HFF-Myc (cell line): ENCODE results near the gene CDC42EP5.
"Not testable (repeated sequence)": the region's sequence is repeated elsewhere in the genome, so short reads cannot be mapped to it uniquely, and the experiment has no call there.

Experiments used
- DNase-seq: peaks from one replicate; pipeline ENCODE4 v3.0.0-alpha.2; 2011; ENCODE audit warnings: low read depth; ENCODE audit errors: extremely low read depth
- H3K4me3 ChIP-seq: replicated peaks from 2 replicates; pipeline ENCODE4 v1.5.1; 2011; ENCODE audit warnings: low read depth, mild to moderate bottlenecking, control low read depth, low read length
- CTCF ChIP-seq: IDR thresholded peaks from 2 replicates; pipeline ENCODE4 v1.5.1; 2012; ENCODE audit warnings: mild to moderate bottlenecking, low read depth, low read length, control low read depth; ENCODE audit errors: missing control alignments

Gene CDC42EP5

GRCh38 chr19:54470276-54470887, 2.7 kb downstream of the CDC42EP5 start:
- DNase-seq = no peak
- TF ChIP-seq CTCF = no peak
- H3K4me3 ChIP-seq = peak overlapping the region; percentile 67

- no peak for TF ChIP-seq CTCF
- H3K4me3 ChIP-seq = no peak overlapping the region
- DNase-seq = no peak
Measured at GRCh38 chr19:54469496-54469934, 3.6 kb downstream of the CDC42EP5 start.

GRCh38 chr19:54466110-54466480, 7.0 kb downstream of the CDC42EP5 start:
- DNase-seq, H3K4me3 ChIP-seq: not testable (repeated sequence)

- DNase-seq = no peak
- no peak for TF ChIP-seq CTCF
- H3K4me3 ChIP-seq = no peak overlapping the region
Measured at GRCh38 chr19:54465426-54466109, 7.5 kb downstream of the CDC42EP5 start.

- no peak for DNase-seq
- TF ChIP-seq CTCF = no peak
- peak overlapping the region; percentile 47 for H3K4me3 ChIP-seq
Measured at GRCh38 chr19:54464630-54465425, 8.3 kb downstream of the CDC42EP5 start.

- TF ChIP-seq CTCF = no peak
- DNase-seq = no peak
- H3K4me3 ChIP-seq = peak overlapping the region; percentile 47
Measured at GRCh38 chr19:54464044-54464629, 9.0 kb downstream of the CDC42EP5 start.
